ENCODE results near the gene ZNF710. TPM values are rescaled to one million over a fixed set of nuclear protein-coding genes. Genes with fewer than 3 reads are reported as not detected.
"Not testable (repeated sequence)": the region's sequence is repeated elsewhere in the genome, so short reads cannot be mapped to it uniquely, and the experiment has no call there.

ZNF710 gene, protein sequence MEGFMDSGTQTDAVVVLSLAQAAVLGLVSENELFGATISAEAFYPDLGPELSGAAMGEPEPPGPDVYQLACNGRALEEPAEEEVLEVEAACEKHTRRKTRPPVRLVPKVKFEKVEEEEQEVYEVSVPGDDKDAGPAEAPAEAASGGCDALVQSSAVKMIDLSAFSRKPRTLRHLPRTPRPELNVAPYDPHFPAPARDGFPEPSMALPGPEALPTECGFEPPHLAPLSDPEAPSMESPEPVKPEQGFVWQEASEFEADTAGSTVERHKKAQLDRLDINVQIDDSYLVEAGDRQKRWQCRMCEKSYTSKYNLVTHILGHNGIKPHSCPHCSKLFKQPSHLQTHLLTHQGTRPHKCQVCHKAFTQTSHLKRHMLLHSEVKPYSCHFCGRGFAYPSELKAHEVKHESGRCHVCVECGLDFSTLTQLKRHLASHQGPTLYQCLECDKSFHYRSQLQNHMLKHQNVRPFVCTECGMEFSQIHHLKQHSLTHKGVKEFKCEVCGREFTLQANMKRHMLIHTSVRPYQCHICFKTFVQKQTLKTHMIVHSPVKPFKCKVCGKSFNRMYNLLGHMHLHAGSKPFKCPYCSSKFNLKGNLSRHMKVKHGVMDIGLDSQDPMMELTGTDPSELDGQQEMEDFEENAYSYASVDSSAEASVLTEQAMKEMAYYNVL
- total RNA-seq: 10 to 100 TPM in 1 of 9 donors, 1 to 10 TPM in 8; 2.9 to 22.4 (median 5.9) TPM
- 1 to 10 TPM; 3.4 to 6.1 TPM for polyA plus RNA-seq
- long read RNA-seq, donor 1, partial matches to known transcripts: 1 of 18 reads
- long read RNA-seq, donor 1, other reads (novel, unspliced or antisense): 17 of 18 reads
- long read RNA-seq, donor 2, partial matches to known transcripts: 0 of 70 reads
- long read RNA-seq, donor 2, other reads (novel, unspliced or antisense): 70 of 70 reads
- long read RNA-seq, donor 3, partial matches to known transcripts: 0 of 7 reads
- long read RNA-seq, donor 3, other reads (novel, unspliced or antisense): 7 of 7 reads

GRCh38 chr15:90001062-90001682, at the start of gene ZNF710:
Gene ZNF710 (plus strand): TSS chr15:90001324. CDS start chr15:90067138, 65,814 bp downstream.
- ATAC-seq (peak; percentile 28 to 52 (median 42)), DNase-seq (peak; percentile 56 to 80 (median 67))
- Histone ChIP-seq H3K4me3 (peak within 1 kb of the TSS; percentile 66 to 98 (median 85)), H3K27ac (peak within 1 kb of the TSS; percentile 69 to 95 (median 89)), H3K36me3 (no peaks in the 10 kb centered on the region), H3K9me3 (no peaks in the 10 kb centered on the region), H3K27me3 (no peaks in the 10 kb centered on the region), H3K4me1 (peaks cover 0 to 64% (median 37%) of the 10 kb centered on the region in 12 donors)
- intact Hi-C loops (cut with DNase I): loop anchor here in 8 of 10 donors (2.0 to 10.0 kb wide), 8 partner anchors 64 to 109 kb away; partner anchors contain the start of genes AP3S2 (in 3 of the 8) and ARPIN (in 2 of the 8)
- 0 to 2% (median 1%) methylated on average over 21 to 42 of the region's 42 CpGs for WGBS, 4 donors
- TF ChIP-seq POLR2A (IDR thresholded peaks at IDR 0.05): no peak
- TF ChIP-seq, protein P1, sequence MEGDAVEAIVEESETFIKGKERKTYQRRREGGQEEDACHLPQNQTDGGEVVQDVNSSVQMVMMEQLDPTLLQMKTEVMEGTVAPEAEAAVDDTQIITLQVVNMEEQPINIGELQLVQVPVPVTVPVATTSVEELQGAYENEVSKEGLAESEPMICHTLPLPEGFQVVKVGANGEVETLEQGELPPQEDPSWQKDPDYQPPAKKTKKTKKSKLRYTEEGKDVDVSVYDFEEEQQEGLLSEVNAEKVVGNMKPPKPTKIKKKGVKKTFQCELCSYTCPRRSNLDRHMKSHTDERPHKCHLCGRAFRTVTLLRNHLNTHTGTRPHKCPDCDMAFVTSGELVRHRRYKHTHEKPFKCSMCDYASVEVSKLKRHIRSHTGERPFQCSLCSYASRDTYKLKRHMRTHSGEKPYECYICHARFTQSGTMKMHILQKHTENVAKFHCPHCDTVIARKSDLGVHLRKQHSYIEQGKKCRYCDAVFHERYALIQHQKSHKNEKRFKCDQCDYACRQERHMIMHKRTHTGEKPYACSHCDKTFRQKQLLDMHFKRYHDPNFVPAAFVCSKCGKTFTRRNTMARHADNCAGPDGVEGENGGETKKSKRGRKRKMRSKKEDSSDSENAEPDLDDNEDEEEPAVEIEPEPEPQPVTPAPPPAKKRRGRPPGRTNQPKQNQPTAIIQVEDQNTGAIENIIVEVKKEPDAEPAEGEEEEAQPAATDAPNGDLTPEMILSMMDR (IDR thresholded peaks at IDR 0.05): no peak

- Histone ChIP-seq H3K4me3 (no peak overlapping the region), H3K27ac (no peak overlapping the region), H3K9me3 (no peaks in the 10 kb centered on the region), H3K36me3 (no peaks in the 10 kb centered on the region), H3K27me3 (no peaks in the 10 kb centered on the region), H3K4me1 (no peaks in the 10 kb centered on the region)
- 63 to 65% (median 64%) methylated on average over 3 of the region's 3 CpGs for WGBS, 4 donors
- DNase-seq (no peak), ATAC-seq (no peak)
- intact Hi-C loops (cut with DNase I): no loop called here
- TF ChIP-seq, protein P1 (IDR thresholded peaks at IDR 0.05): no peak
- TF ChIP-seq POLR2A (IDR thresholded peaks at IDR 0.05): no peak
These were observed 46.6 kb upstream of the ZNF710 start for GRCh38 chr15:89954541-89954940.

- ATAC-seq; H3K4me1 ChIP-seq; intact Hi-C loops (cut with DNase I); H3K9me3 ChIP-seq; DNase-seq; H3K27ac ChIP-seq; H3K36me3 ChIP-seq; H3K27me3 ChIP-seq; H3K4me3 ChIP-seq: not testable (repeated sequence)
- WGBS, 4 donors: 86 to 94% (median 88%) methylated on average over 6 to 13 of the region's 13 CpGs
These were observed 45.6 kb upstream of the ZNF710 start for GRCh38 chr15:89955449-89955998.

- no peaks in the 10 kb centered on the region for H3K36me3 ChIP-seq
- TF ChIP-seq, protein P1 (IDR thresholded peaks at IDR 0.05): no peak
- ATAC-seq (peak in 1 of 4 donors; percentile 16), DNase-seq (no peak)
- no peaks in the 10 kb centered on the region for H3K27me3 ChIP-seq
- H3K4me1 ChIP-seq: peaks cover 0 to 5% (median 0%) of the 10 kb centered on the region in 12 donors
- H3K4me3 ChIP-seq: no peak overlapping the region
- WGBS, 4 donors: 89 to 94% (median 90%) methylated on average over 12 to 18 of the region's 18 CpGs
- intact Hi-C loops (cut with DNase I): no loop called here
- no peaks in the 10 kb centered on the region for H3K9me3 ChIP-seq
- no peak overlapping the region for H3K27ac ChIP-seq
These were observed 42.9 kb upstream of the ZNF710 start for GRCh38 chr15:89958107-89958805.
